22Rv1 (cell line): ENCODE measurements around the gene PTPN12.

ENCODE experiments used
- H3K27ac ChIP-seq: fragments of 450-650 bp; 2 replicates; pipeline ENCODE4 v1.5.1; 2017
- ZFX ChIP-seq: fragments of 450-650 bp; IDR thresholded peaks from 2 replicates; pipeline ENCODE4 v1.6.1; 2017; ENCODE audit warnings: antibody characterized with exemption, borderline replicate concordance
- TF ChIP-seq, protein P1 (sequence below): fragments of 450-650 bp; IDR thresholded peaks from 2 replicates; pipeline ENCODE4 v1.5.1; 2017; ENCODE audit warnings: mild to moderate bottlenecking

The PTPN12 gene

DNA sequence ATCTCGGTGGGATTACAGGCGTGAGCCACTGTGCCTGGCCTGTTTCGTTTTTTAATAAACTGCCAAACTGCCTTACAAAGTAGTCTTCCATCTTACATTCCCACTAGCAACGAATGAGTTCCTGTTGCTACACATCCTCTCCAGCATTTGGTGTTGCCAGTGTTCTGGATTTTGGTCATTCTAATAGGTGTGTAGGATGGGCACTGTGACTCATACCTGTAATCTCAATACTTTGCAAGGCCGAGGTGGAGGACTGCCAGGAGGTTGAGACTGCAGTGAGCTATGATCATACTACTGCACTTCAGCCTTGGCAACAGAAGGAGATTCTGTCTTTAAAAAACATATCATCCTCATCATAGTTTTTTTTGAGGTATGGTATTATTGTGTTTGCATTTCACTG is 137.8 kb downstream of the PTPN12 start:
- no peak for TF ChIP-seq ZFX
- TF ChIP-seq, protein P1, sequence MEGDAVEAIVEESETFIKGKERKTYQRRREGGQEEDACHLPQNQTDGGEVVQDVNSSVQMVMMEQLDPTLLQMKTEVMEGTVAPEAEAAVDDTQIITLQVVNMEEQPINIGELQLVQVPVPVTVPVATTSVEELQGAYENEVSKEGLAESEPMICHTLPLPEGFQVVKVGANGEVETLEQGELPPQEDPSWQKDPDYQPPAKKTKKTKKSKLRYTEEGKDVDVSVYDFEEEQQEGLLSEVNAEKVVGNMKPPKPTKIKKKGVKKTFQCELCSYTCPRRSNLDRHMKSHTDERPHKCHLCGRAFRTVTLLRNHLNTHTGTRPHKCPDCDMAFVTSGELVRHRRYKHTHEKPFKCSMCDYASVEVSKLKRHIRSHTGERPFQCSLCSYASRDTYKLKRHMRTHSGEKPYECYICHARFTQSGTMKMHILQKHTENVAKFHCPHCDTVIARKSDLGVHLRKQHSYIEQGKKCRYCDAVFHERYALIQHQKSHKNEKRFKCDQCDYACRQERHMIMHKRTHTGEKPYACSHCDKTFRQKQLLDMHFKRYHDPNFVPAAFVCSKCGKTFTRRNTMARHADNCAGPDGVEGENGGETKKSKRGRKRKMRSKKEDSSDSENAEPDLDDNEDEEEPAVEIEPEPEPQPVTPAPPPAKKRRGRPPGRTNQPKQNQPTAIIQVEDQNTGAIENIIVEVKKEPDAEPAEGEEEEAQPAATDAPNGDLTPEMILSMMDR: no peak
- no peak overlapping the region for H3K27ac ChIP-seq

DNA sequence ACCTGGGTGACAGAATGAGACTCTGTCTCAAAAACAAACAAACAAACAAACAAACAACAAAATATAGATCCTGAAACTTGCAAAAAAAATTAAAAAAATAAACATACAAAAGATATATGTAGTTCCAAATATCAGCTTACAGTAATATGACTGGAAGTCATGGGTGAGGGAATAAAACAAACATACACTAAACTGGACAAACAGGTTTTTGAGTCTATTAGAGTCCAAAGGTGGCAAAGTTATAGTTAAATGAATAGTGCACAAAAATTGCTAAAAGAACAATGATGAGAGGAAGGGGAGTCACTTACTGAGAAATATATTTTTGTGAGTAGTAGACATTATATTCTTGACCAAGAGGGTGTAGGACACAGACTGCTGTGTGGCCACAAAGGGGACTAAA is 142.5 kb downstream of the PTPN12 start:
- peak overlapping the region; percentile 97 for H3K27ac ChIP-seq

GRCh38 chr7:77680266-77680665 is 143.2 kb downstream of the PTPN12 start:
- TF ChIP-seq, protein P1: no peak
- H3K27ac ChIP-seq: peak overlapping the region; percentile 97

More for the DNA sequence above, 142.5 kb downstream of the PTPN12 start:
- TF ChIP-seq, protein P1: no peak
- no peak for TF ChIP-seq ZFX

DNA sequence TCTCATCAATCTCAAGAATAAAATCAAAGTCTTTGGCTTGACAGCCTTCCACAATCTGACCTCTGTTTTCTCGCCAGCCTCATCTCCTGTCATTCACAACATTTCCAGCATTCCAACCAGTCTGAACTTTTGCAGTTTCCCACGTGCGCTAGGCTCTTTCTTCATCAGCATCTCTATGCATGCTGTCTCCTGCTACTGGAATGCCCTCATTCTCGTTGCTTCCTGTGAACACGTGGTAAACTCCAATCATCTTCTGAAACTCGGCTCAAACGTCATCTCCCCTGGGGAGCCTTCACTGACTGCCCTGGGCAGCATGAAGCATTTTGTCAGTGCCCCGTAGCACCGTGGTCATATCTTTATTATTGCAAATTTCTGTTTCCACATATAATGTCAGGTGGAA is 146.9 kb downstream of the PTPN12 start:
- peak overlapping the region; percentile 66; the same call in 1 of the 2 replicates for H3K27ac ChIP-seq
- TF ChIP-seq, protein P1: no peak
- TF ChIP-seq ZFX: no peak

DNA sequence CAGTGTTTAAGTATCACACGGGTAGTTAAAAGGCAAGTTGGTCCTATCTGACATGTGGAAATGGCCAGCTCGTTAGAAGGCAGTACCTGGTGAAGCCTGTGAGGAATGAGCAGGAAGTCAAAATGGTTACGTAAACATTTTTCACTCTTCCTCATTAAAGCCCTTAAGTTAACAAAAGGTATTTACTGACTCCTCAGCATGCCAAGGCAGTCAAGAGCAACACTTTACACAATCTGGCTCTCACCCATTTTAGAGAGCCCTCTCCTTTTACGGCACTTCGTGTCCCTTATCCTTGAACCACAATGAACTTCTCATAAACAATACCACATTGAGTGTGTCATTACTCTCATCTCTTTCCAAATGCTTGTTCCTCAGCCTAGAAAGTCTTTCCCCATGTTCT is 148.1 kb downstream of the PTPN12 start:
- TF ChIP-seq, protein P1: no peak
- no peak for TF ChIP-seq ZFX
- peak overlapping the region; percentile 66 for H3K27ac ChIP-seq

DNA sequence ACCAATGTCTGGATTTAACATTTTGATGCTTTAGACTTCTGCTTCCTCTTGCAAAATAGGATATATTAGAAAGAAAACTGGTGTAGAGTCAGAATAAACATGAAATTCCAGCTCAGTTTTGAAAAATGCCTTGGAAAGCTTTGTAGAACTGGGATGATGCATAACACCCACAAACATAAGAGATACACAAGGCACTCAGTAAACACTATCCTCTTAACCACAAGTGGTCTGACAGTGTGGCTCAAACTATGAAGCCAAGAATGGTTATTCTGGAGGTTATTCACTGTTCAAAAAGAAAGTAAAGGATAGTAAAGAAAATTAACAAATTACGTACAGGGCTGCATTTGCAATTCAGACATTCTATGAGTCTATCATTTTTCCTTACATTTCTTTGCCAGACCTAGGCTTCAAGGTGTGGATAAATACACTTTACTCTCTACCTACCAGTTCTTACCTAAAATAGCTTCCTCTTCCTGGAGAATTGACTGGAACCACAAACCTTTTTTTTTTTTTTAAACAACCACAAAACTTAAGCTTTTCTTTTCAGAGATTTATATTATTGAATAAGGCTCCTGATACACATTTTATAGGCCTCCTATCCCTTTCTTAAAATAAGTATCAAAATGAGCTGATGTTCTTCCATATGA is 150.1 kb downstream of the PTPN12 start:
- H3K27ac ChIP-seq: no peak overlapping the region
- TF ChIP-seq ZFX: no peak
- TF ChIP-seq, protein P1: no peak

GRCh38 chr7:77687747-77688144 is 150.7 kb downstream of the PTPN12 start:
- no peak for TF ChIP-seq ZFX
- TF ChIP-seq, protein P1: no peak
- H3K27ac ChIP-seq: no peak overlapping the region
